Loucy (cell line): ENCODE data around the gene RCBTB1.

Source experiments
- CTCF ChIP-seq: fragments of 200-600 bp; sonication (generic); conservative IDR thresholded peaks from 2 replicates; pipeline ENCODE4 v1.5.1; 2014; ENCODE audit warnings: mild to moderate bottlenecking, antibody characterized with exemption, low read length
- EZH2phosphoT487 ChIP-seq: fragments of 200-600 bp; IDR thresholded peaks from 2 replicates; pipeline ENCODE4 v1.6.1; 2018; ENCODE audit warnings: antibody characterized with exemption, mild to moderate bottlenecking, moderate library complexity, borderline replicate concordance

GRCh38 chr13:49587311-49587847 is 2.0 kb upstream of the RCBTB1 start:
- TF ChIP-seq CTCF (no peak), EZH2phosphoT487 (no peak)
